HG02981 (cell line): ENCODE measurements around the gene SF3A1.

Experiments used
- ATAC-seq: cut with Tn5 transposase; IDR thresholded peaks from one replicate; pipeline ENCODE4 v1.9.1; 2021; ENCODE audit warnings: mild to moderate bottlenecking, moderate library complexity; ENCODE audit not compliant: unreplicated experiment

SF3A1 gene

GRCh38 chr22:30305906-30306626 lies 50.6 kb downstream of the SF3A1 start:
- ATAC-seq = no peak

- peak; percentile 35 for ATAC-seq
These were observed 51.2 kb downstream of the SF3A1 start for GRCh38 chr22:30305519-30305905.

GRCh38 chr22:30304495-30305244 lies 52.0 kb downstream of the SF3A1 start:
- ATAC-seq = no peak

- no peak for ATAC-seq
These were observed 53.9 kb downstream of the SF3A1 start for GRCh38 chr22:30302810-30303138.

GRCh38 chr22:30301995-30302809 lies 54.5 kb downstream of the SF3A1 start:
- no peak for ATAC-seq

- ATAC-seq = no peak
These were observed 57.4 kb downstream of the SF3A1 start for GRCh38 chr22:30299322-30299721.

- ATAC-seq = no peak
These were observed 58.5 kb downstream of the SF3A1 start for GRCh38 chr22:30297991-30298701.

- no peak for ATAC-seq
These were observed 59.3 kb downstream of the SF3A1 start for GRCh38 chr22:30297276-30297990.

- ATAC-seq = no peak
These were observed 59.9 kb downstream of the SF3A1 start for GRCh38 chr22:30296833-30297232.

GRCh38 chr22:30296324-30296723 lies 60.4 kb downstream of the SF3A1 start:
- no peak for ATAC-seq

GRCh38 chr22:30295576-30295975 lies 61.1 kb downstream of the SF3A1 start:
- no peak for ATAC-seq

- ATAC-seq = no peak
These were observed 61.9 kb downstream of the SF3A1 start for GRCh38 chr22:30294830-30295229.

GRCh38 chr22:30294066-30294465 lies 62.6 kb downstream of the SF3A1 start:
- no peak for ATAC-seq

- no peak for ATAC-seq
These were observed 63.7 kb downstream of the SF3A1 start for GRCh38 chr22:30293026-30293425.

GRCh38 chr22:30292069-30292970 lies 64.4 kb downstream of the SF3A1 start:
- no peak for ATAC-seq

- no peak for ATAC-seq
These were observed 65.4 kb downstream of the SF3A1 start for GRCh38 chr22:30291058-30291892.

GRCh38 chr22:30290342-30291057 lies 66.2 kb downstream of the SF3A1 start:
- no peak for ATAC-seq

GRCh38 chr22:30289980-30290313 lies 66.7 kb downstream of the SF3A1 start:
- peak; percentile 19 for ATAC-seq
